ENCODE measurements around the gene IGF2BP2. TPM values are rescaled to one million over a fixed set of nuclear protein-coding genes. Genes with fewer than 3 reads are reported as not detected.

IGF2BP2 gene
- total RNA-seq = 191 to 201 TPM (median 191 TPM) in 3 replicates

DNA sequence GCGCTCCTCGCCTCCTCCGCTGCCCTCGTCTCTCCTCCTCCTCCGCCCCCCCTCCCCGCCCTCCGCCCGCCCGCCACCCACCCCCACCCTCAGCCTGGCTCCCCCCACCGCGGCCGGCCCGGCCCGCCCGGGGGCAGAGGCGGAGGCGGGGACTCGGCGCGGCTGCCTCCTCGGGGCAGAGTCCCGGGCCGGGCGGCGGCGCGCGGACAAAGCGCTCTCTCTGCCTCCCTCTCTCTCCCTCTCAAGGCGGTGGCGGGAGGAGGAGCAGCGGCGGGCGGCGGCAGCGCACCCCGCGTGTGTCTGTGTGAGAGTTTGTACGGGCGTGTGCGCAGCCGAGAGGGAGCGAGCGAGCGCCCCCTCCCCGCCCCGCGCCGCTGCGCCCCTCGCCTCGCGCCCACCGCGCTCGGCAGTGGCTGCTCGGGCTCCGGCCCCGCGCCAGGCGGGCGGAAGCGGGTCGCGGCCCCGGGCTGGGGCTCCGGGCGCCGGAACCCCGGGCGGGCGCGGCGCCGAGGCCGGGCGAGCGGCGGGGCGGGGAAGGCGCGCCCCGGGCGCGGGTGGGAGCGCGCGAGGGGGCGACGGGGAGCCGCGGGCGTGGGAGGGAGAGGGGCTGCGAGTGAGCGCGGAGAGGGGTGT is at the start of gene IGF2BP2:
TSS of gene IGF2BP2 (minus strand) at position 37 of the 633 bp plus-strand sequence. CDS start 82 bp downstream, outside the sequence.
- peak; percentile 75 to 88 for DNase-seq (ENCODE audit: low spot score in 2 of 2, unreplicated experiment in 2 of 2)
- Mint-ChIP-seq H3K36me3 (peaks cover 22% of the 10 kb centered on the region), H3K9me3 (peaks cover 3% of the 10 kb centered on the region), H3K27ac (peak within 1 kb of the TSS; percentile 100), H3K4me1 (peaks cover 27% of the 10 kb centered on the region), H3K27me3 (ENCODE audit: low read depth) (no peaks in the 10 kb centered on the region), H3K4me3 (peak within 1 kb of the TSS; percentile 93)
- TF ChIP-seq, protein P1, sequence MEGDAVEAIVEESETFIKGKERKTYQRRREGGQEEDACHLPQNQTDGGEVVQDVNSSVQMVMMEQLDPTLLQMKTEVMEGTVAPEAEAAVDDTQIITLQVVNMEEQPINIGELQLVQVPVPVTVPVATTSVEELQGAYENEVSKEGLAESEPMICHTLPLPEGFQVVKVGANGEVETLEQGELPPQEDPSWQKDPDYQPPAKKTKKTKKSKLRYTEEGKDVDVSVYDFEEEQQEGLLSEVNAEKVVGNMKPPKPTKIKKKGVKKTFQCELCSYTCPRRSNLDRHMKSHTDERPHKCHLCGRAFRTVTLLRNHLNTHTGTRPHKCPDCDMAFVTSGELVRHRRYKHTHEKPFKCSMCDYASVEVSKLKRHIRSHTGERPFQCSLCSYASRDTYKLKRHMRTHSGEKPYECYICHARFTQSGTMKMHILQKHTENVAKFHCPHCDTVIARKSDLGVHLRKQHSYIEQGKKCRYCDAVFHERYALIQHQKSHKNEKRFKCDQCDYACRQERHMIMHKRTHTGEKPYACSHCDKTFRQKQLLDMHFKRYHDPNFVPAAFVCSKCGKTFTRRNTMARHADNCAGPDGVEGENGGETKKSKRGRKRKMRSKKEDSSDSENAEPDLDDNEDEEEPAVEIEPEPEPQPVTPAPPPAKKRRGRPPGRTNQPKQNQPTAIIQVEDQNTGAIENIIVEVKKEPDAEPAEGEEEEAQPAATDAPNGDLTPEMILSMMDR (IDR thresholded peaks at IDR 0.05; ENCODE audit: unreplicated experiment) = peak; percentile 14

DNA sequence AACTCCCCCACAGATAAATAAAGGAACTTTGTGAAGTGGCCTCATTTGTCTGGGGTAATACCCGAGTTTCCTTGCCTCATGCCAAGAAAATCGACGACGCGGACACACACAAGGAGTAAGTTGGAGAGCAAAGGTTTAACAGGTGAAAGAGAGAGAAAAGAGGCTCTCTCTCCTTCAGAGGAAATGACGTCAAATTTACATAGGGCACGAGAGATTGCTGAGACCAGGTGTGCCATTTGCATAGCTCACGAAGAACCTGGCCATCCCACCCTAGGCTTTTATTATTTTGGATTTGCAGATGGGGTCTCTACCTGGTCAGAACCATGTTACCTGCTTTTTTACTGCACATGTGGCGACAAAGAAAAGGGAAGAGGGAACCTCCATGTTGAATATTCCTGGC is 49.3 kb upstream of the IGF2BP2 start:
- H3K27me3 Mint-ChIP-seq (ENCODE audit: low read depth) = no peaks in the 10 kb centered on the region
- DNase-seq (ENCODE audit: low spot score in 2 of 2, unreplicated experiment in 2 of 2) = no peak
- H3K4me1 Mint-ChIP-seq = peaks cover 2% of the 10 kb centered on the region
- no peak overlapping the region for H3K4me3 Mint-ChIP-seq
- H3K27ac Mint-ChIP-seq = no peak overlapping the region
- H3K36me3 Mint-ChIP-seq = no peaks in the 10 kb centered on the region
- H3K9me3 Mint-ChIP-seq = no peaks in the 10 kb centered on the region
- TF ChIP-seq, protein P1 (IDR thresholded peaks at IDR 0.05; ENCODE audit: unreplicated experiment) = no peak

DNA sequence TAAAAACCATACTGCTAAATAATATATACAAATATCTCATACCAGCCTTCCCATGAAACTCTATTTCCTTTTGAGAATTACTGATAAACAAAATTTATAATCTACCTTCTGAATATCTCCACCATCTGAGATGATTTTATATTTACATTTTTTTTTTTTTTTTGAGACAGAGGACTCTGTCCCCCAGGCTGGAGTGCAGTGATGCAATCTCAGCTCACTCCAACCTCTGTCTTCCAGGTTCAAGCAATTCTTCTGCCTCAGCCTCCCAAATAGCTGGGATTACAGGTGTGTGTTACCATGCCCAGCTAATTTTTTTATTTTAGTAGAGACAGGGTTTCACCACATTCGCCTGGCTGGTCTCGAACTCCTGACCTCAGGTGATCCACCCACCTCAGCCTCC is 42.8 kb upstream of the IGF2BP2 start:
- TF ChIP-seq, protein P1 (IDR thresholded peaks at IDR 0.05; ENCODE audit: unreplicated experiment) = no peak
- Mint-ChIP-seq H3K4me1 (no peaks in the 10 kb centered on the region), H3K36me3 (no peaks in the 10 kb centered on the region), H3K27ac (no peak overlapping the region), H3K9me3 (peaks cover 5% of the 10 kb centered on the region), H3K4me3 (no peak overlapping the region), H3K27me3 (ENCODE audit: low read depth) (no peaks in the 10 kb centered on the region)
- DNase-seq (ENCODE audit: low spot score in 2 of 2, unreplicated experiment in 2 of 2) = no peak

DNA sequence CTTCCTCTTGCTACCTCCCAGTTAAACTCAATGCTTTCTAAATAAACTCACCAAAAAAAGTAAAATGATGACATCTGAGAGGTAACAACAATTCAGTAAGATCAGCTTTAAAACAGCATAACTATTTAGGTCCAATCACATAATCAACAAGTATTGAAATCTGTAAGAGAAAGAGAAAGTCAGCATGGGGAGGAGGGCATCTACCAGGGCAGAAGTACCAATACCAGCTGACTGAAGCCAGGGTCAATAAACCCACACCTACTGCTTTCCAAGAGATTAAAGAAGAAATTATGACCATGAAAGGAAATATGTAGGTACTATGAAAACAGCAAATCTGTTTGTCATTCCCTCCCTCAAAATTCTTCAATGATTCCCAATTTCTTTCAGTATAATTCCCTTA is 42.2 kb upstream of the IGF2BP2 start:
- TF ChIP-seq, protein P1 (IDR thresholded peaks at IDR 0.05; ENCODE audit: unreplicated experiment) = no peak
- H3K4me1 Mint-ChIP-seq = no peaks in the 10 kb centered on the region
- peaks cover 5% of the 10 kb centered on the region for H3K9me3 Mint-ChIP-seq
- H3K36me3 Mint-ChIP-seq = no peaks in the 10 kb centered on the region
- no peaks in the 10 kb centered on the region for H3K27me3 Mint-ChIP-seq (ENCODE audit: low read depth)
- no peak for DNase-seq (ENCODE audit: low spot score in 2 of 2, unreplicated experiment in 2 of 2)
- no peak overlapping the region for H3K4me3 Mint-ChIP-seq
- H3K27ac Mint-ChIP-seq = no peak overlapping the region

DNA sequence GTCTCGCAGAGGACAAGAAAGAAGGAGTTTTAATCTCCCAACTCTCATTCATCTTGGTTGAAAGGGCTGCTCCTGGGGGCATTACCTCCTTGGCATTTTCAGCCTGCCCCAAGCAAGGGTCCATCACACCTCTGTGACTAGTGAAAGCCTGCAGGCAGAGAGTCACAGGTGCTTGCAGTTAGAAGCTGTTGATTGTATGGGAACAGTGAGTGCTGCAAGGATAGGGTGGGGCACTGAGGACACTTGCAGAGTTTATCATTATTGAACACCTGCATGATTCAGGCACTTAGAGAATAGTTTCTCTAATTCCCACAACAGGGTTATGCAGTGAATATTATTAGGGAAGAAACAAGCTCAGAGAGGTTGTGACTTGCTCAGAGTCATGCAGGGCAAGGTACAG is 41.7 kb upstream of the IGF2BP2 start:
- Mint-ChIP-seq H3K27ac (no peak overlapping the region), H3K9me3 (peaks cover 5% of the 10 kb centered on the region), H3K4me1 (no peaks in the 10 kb centered on the region), H3K27me3 (ENCODE audit: low read depth) (no peaks in the 10 kb centered on the region), H3K36me3 (no peaks in the 10 kb centered on the region), H3K4me3 (no peak overlapping the region)
- no peak for DNase-seq (ENCODE audit: low spot score in 2 of 2, unreplicated experiment in 2 of 2)
- TF ChIP-seq, protein P1 (IDR thresholded peaks at IDR 0.05; ENCODE audit: unreplicated experiment) = no peak

All from mesothelial cell of epicardium (in vitro differentiated cells).